OCI-LY1 (cell line): Measurements from ENCODE around the gene P2RY12.

Source experiments
- H2AFZ ChIP-seq: fragments of 200-600 bp; sonication (generic), shearing (Covaris generic); 2 replicates; pipeline ENCODE4 v1.6.0; 2014; ENCODE audit warnings: antibody characterized with exemption, mild to moderate bottlenecking, low read length
- H3F3A ChIP-seq: fragments of 200-600 bp; sonication (generic), shearing (Covaris generic); 2 replicates; pipeline ENCODE4 v1.6.0; 2014; ENCODE audit warnings: mild to moderate bottlenecking, antibody characterized with exemption, low read length, moderate library complexity; ENCODE audit not compliant: insufficient read depth
- H3K27ac ChIP-seq: fragments of 200-600 bp; sonication (generic); 2 replicates; pipeline ENCODE4 v1.5.1; 2014; ENCODE audit warnings: low read length, mixed run types, mild to moderate bottlenecking, low read depth; ENCODE audit not compliant: poor library complexity, severe bottlenecking
- H3K27me3 ChIP-seq: fragments of 200-600 bp; sonication (generic); 2 replicates; pipeline ENCODE4 v1.6.0; 2014; ENCODE audit warnings: antibody characterized with exemption, mild to moderate bottlenecking, low read length, moderate library complexity; ENCODE audit not compliant: insufficient read depth
- H3K36me3 ChIP-seq: fragments of 200-600 bp; sonication (generic); 2 replicates; pipeline ENCODE4 v1.6.1; 2014; ENCODE audit warnings: mild to moderate bottlenecking, antibody characterized with exemption, low read length, moderate library complexity, mixed read lengths; ENCODE audit not compliant: insufficient read depth
- H3K4me1 ChIP-seq: fragments of 200-600 bp; sonication (generic); 2 replicates; pipeline ENCODE4 v1.5.1; 2014; ENCODE audit warnings: mild to moderate bottlenecking, low read length, moderate library complexity; ENCODE audit not compliant: insufficient read depth, severe bottlenecking
- H3K4me2 ChIP-seq: fragments of 200-600 bp; sonication (generic), shearing (Covaris generic); 2 replicates; pipeline ENCODE4 v1.6.1; 2014; ENCODE audit warnings: low read length
- H3K4me3 ChIP-seq: fragments of 200-600 bp; sonication (generic); 2 replicates; pipeline ENCODE4 v1.5.1; 2014; ENCODE audit warnings: low read length, low read depth, mild to moderate bottlenecking, mixed read lengths; ENCODE audit not compliant: poor library complexity, severe bottlenecking
- H3K79me2 ChIP-seq: fragments of 200-600 bp; shearing (Covaris generic); 2 replicates; pipeline ENCODE4 v1.6.1; 2016; ENCODE audit warnings: mixed run types, low read length, mixed read lengths; ENCODE audit not compliant: insufficient read depth
- H3K9ac ChIP-seq: fragments of 200-600 bp; sonication (generic), shearing (Covaris generic); 2 replicates; pipeline ENCODE4 v1.6.1; 2014; ENCODE audit warnings: mild to moderate bottlenecking, low read length, mixed read lengths
- H3K9me2 ChIP-seq: fragments of 200-600 bp; sonication (generic), shearing (Covaris generic); 2 replicates; pipeline ENCODE4 v1.6.1; 2014; ENCODE audit warnings: low read depth, mild to moderate bottlenecking, low read length, mixed read lengths
- H3K9me3 ChIP-seq: fragments of 200-600 bp; shearing (Covaris generic); 2 replicates; pipeline ENCODE4 v1.6.1; 2014; ENCODE audit warnings: low read length, mixed read lengths
- H4K20me1 ChIP-seq: fragments of 200-600 bp; sonication (generic), shearing (Covaris generic); 2 replicates; pipeline ENCODE4 v1.6.0; 2016; ENCODE audit warnings: mild to moderate bottlenecking, low read length; ENCODE audit not compliant: insufficient read depth
- CTCF ChIP-seq: fragments of 200-600 bp; sonication (generic), shearing (Covaris generic); IDR thresholded peaks from 2 replicates; pipeline ENCODE4 v1.5.1; 2017; ENCODE audit warnings: mild to moderate bottlenecking, antibody characterized with exemption, low read length, moderate library complexity, mixed read lengths
- EZH2 ChIP-seq: fragments of 200-600 bp; sonication (generic), shearing (Covaris generic); IDR thresholded peaks from 2 replicates; pipeline ENCODE4 v1.8.0; 2017; ENCODE audit warnings: borderline replicate concordance, mixed run types, mild to moderate bottlenecking, antibody characterized with exemption, low read length, moderate library complexity, mixed read lengths

The P2RY12 gene

GRCh38 chr3:151314593-151314992 lies 70.0 kb downstream of the P2RY12 start:
- Histone ChIP-seq H3K36me3 (no peaks in the 10 kb centered on the region), H3F3A (no peaks in the 10 kb centered on the region), H3K9ac (no peak overlapping the region), H3K9me3 (no peaks in the 10 kb centered on the region), H3K9me2 (no peaks in the 10 kb centered on the region), H3K27ac (no peak overlapping the region), H3K4me3 (no peak overlapping the region), H2AFZ (no peak overlapping the region), H3K4me1 (no peaks in the 10 kb centered on the region), H3K79me2 (no peaks in the 10 kb centered on the region), H3K4me2 (no peak overlapping the region), H4K20me1 (no peaks in the 10 kb centered on the region), H3K27me3 (no peaks in the 10 kb centered on the region)
- TF ChIP-seq CTCF: no peak
- TF ChIP-seq EZH2: no peak

- Histone ChIP-seq H3K36me3 (no peaks in the 10 kb centered on the region), H3K9me2 (no peaks in the 10 kb centered on the region), H3K9ac (no peak overlapping the region), H3K27ac (no peak overlapping the region), H3K4me1 (no peaks in the 10 kb centered on the region), H3F3A (no peaks in the 10 kb centered on the region), H3K4me2 (no peak overlapping the region), H3K27me3 (no peaks in the 10 kb centered on the region), H2AFZ (no peak overlapping the region), H3K9me3 (no peaks in the 10 kb centered on the region), H3K79me2 (no peaks in the 10 kb centered on the region), H4K20me1 (no peaks in the 10 kb centered on the region), H3K4me3 (no peak overlapping the region)
- no peak for TF ChIP-seq CTCF
- TF ChIP-seq EZH2: no peak
Measured at GRCh38 chr3:151314137-151314536, 70.4 kb downstream of the P2RY12 start.

- Histone ChIP-seq H2AFZ (no peak overlapping the region), H3K9ac (no peak overlapping the region), H4K20me1 (no peaks in the 10 kb centered on the region), H3F3A (no peaks in the 10 kb centered on the region), H3K4me2 (no peak overlapping the region), H3K36me3 (no peaks in the 10 kb centered on the region), H3K9me3 (no peaks in the 10 kb centered on the region), H3K9me2 (no peaks in the 10 kb centered on the region), H3K27me3 (no peaks in the 10 kb centered on the region), H3K4me1 (no peaks in the 10 kb centered on the region), H3K27ac (no peak overlapping the region), H3K4me3 (no peak overlapping the region), H3K79me2 (no peaks in the 10 kb centered on the region)
- TF ChIP-seq CTCF: no peak
- no peak for TF ChIP-seq EZH2
Measured at GRCh38 chr3:151312972-151313371, 71.6 kb downstream of the P2RY12 start.
